HepG2 (cell line): Measurements from ENCODE around the gene MYO18A. TPM values are rescaled to one million over a fixed set of nuclear protein-coding genes. Genes with fewer than 3 reads are reported as not detected.

Experiments used
- ATAC-seq: fragments of 200-7000 bp; cut with Tn5 transposase; 3 replicates; pipeline ENCODE4 v1.9.1; 2020; ENCODE audit warnings: mild to moderate bottlenecking, moderate library complexity
- BruUV-seq: library from RNA; stranded (reverse); fragments of 400-500 nt; replicated peaks from 2 replicates; lab custom pipeline; 2021; lab: Mats Ljungman, UMichigan
- CTCF ChIA-PET: fragments of 300-600 bp; formaldehyde crosslinking; extraction: SDS; loops from one replicate; lab custom pipeline; 2021; ENCODE audit warnings: low total read pairs, inconsistent platforms, low intra/inter-chr PET ratio; lab: Yijun Ruan, JAX
- POLR2A ChIA-PET: fragments of 350-600 bp; sonication (Branson Sonifier 250); formaldehyde crosslinking; loops from one replicate; lab custom pipeline; 2020; ENCODE audit warnings: antibody characterized with exemption, inconsistent platforms; lab: Yijun Ruan, JAX
- DNase-seq: peaks from one replicate; pipeline ENCODE4 v3.0.0-alpha.2; 2015; ENCODE audit warnings: low spot score
- FAIRE-seq: peaks from 3 replicates; lab custom pipeline; 2011; peaks lifted over from hg19 to GRCh38; lab: Jason Lieb, UNC
- H2AFZ ChIP-seq: one replicate; pipeline ENCODE4 v1.6.1; 2011; ENCODE audit warnings: low read length, inconsistent platforms
- H3K27ac ChIP-seq: fragments of 300-600 bp; 3 replicates; pipeline ENCODE4 v1.8.0; 2011; ENCODE audit warnings: mixed run types, mild to moderate bottlenecking, mixed read lengths, low read length, inconsistent platforms; ENCODE audit not compliant: insufficient read depth; ENCODE audit errors: extremely low read length
- H3K27me3 ChIP-seq, 2 experiments: fragments of 200-600 bp in 1 of 2; 2 replicates in 1 of 2; 3 replicates in 1 of 2; pipeline versions ENCODE4 v1.6.0 to v1.8.0; 2011; ENCODE audit warnings: low read length in 2 of 2, mild to moderate bottlenecking in 2 of 2, moderate library complexity in 2 of 2, inconsistent platforms in 1 of 2; ENCODE audit not compliant: insufficient read depth in 2 of 2, control insufficient read depth in 1 of 2
- H3K36me3 ChIP-seq, 2 experiments: fragments of 200-600 bp in 1 of 2; replicated peaks in 1 of 2; 2 replicates in 1 of 2; 3 replicates in 1 of 2; pipeline versions ENCODE4 v1.5.1 to v1.8.0; 2011; ENCODE audit warnings: low read length in 2 of 2, inconsistent platforms in 1 of 2; ENCODE audit not compliant: insufficient read depth in 2 of 2, control insufficient read depth in 1 of 2
- H3K4me1 ChIP-seq: 2 replicates; pipeline ENCODE4 v1.5.1; 2012; ENCODE audit warnings: low read length, inconsistent platforms; ENCODE audit not compliant: insufficient read depth
- H3K4me2 ChIP-seq: 2 replicates; pipeline ENCODE4 v1.6.0; 2011; ENCODE audit warnings: low read depth, low read length, inconsistent platforms
- H3K4me3 ChIP-seq, 3 experiments: fragments of 200-600 bp in 1 of 3; sonication (generic), shearing (Covaris generic) in 1 of 3; replicated peaks in 1 of 3; 2 replicates each; pipeline ENCODE4 v1.5.1; 2011 to 2016; ENCODE audit warnings: low read length in 3 of 3, inconsistent platforms in 2 of 3, low read depth in 2 of 3, mild to moderate bottlenecking in 2 of 3, control low read depth in 1 of 3, mixed read lengths in 1 of 3; ENCODE audit not compliant: insufficient read depth in 1 of 3
- H3K79me2 ChIP-seq: one replicate; pipeline ENCODE4 v1.6.1; 2011; ENCODE audit warnings: low read length, inconsistent platforms; ENCODE audit not compliant: insufficient read depth
- H3K9ac ChIP-seq: 2 replicates; pipeline ENCODE4 v1.6.0; 2011; ENCODE audit warnings: mild to moderate bottlenecking, low read depth, low read length, inconsistent platforms; ENCODE audit not compliant: insufficient read depth
- H3K9me3 ChIP-seq: 2 replicates; pipeline ENCODE4 v1.5.1; 2012; ENCODE audit warnings: mild to moderate bottlenecking, low read length
- H4K20me1 ChIP-seq: 2 replicates; pipeline ENCODE4 v1.6.0; 2011; ENCODE audit warnings: inconsistent platforms, mild to moderate bottlenecking, low read length, moderate library complexity; ENCODE audit not compliant: insufficient read depth
- CTCF ChIP-seq: sonication (generic); formaldehyde crosslinking; IDR thresholded peaks from 2 replicates; pipeline ENCODE4 v1.5.0; 2020; ENCODE audit warnings: mild to moderate bottlenecking, missing genetic modification reagents, moderate library complexity
- ESRRA ChIP-seq: sonication (generic); formaldehyde crosslinking; IDR thresholded peaks from 2 replicates; pipeline ENCODE4 v1.5.1; 2020; ENCODE audit warnings: mild to moderate bottlenecking, low read depth, missing genetic modification reagents
- STAG1 ChIP-seq: sonication (generic); formaldehyde crosslinking; IDR thresholded peaks from 2 replicates; pipeline ENCODE4 v1.4.0; 2020; ENCODE audit warnings: missing genetic modification reagents
- ZC3H4 ChIP-seq: sonication (generic); formaldehyde crosslinking; IDR thresholded peaks from 2 replicates; pipeline ENCODE4 v1.4.0; 2020; ENCODE audit warnings: missing genetic modification reagents, borderline replicate concordance
- ZNF280B ChIP-seq: sonication (generic); formaldehyde crosslinking; IDR thresholded peaks from 2 replicates; pipeline ENCODE4 v1.5.0; 2020; ENCODE audit warnings: missing genetic modification reagents, mild to moderate bottlenecking, borderline replicate concordance
- ZNF432 ChIP-seq: sonication (generic); formaldehyde crosslinking; IDR thresholded peaks from 2 replicates; pipeline ENCODE4 v1.5.0; 2020; ENCODE audit warnings: missing genetic modification reagents, mild to moderate bottlenecking, borderline replicate concordance
- WGBS: methylation state at CpG from one replicate; pipeline ENCODE4 v1.1.6; 2017; ENCODE audit warnings: low lambda C conversion rate; 5-methylcytosine and 5-hydroxymethylcytosine counted together
- in situ Hi-C: cut with HindIII; loops from 2 replicates; pipeline ENCODE4 v1.10.0; 2017; ENCODE audit warnings: low pct_unique_long_range_greater_than_20kb; ENCODE audit not compliant: extremely low pct_ligation_motif_present
- intact Hi-C: fragments of 100-400 bp; cut with micrococcal nuclease; formaldehyde crosslinking; loops from one replicate; pipeline ENCODE4 v1.10.0; 2022; ENCODE audit not compliant: unreplicated experiment
- polyA plus RNA-seq, 8 experiments: library from polyadenylated mRNA; depleted of rRNA in 3 of 8; stranded (reverse) in 7 of 8; unstranded in 1 of 8; fragments of >200 nt; fragmentation: Illumina TruSeq in 4 of 8; extraction: Trizol in 4 of 8; gene quantifications; 2 replicates each; pipeline versions ENCODE4 v1.2.1 to v1.2.3, GENCODE V29; 2011 to 2016; ENCODE audit warnings: low read depth in 4 of 8, missing spikeins in 1 of 8, mixed read lengths in 1 of 8; ENCODE audit not compliant: insufficient read depth in 1 of 8
- total RNA-seq, 5 experiments: library from RNA; depleted of rRNA; stranded (reverse); fragments of >200 nt; fragmentation: Illumina TruSeq; extraction: Trizol; gene quantifications; 2 replicates each; pipeline ENCODE4 v1.2.3, GENCODE V29; 2016; ENCODE audit warnings: low read depth in 1 of 5

Gene MYO18A
- total and polyA plus RNA-seq, 2 of the 13 experiments (the other 11 are each of a cell fraction or from before 2014, with no cell fraction given) = 16.8 to 24.8 TPM

GRCh38 chr17:29036584-29036983 lies 143.6 kb downstream of the MYO18A start:
- in situ Hi-C loops (no loop called here), intact Hi-C loops (no loop called here)
- Histone ChIP-seq H3K79me2 (no peaks in the 10 kb centered on the region), H3K4me2 (no peak overlapping the region), H4K20me1 (no peaks in the 10 kb centered on the region), H3K4me1 (peaks cover 32% of the 10 kb centered on the region), H3K9me3 (peaks cover 10% of the 10 kb centered on the region; the same call in 1 of the 2 replicates), H3K36me3 (no peaks in the 10 kb centered on the region), H3K9ac (no peak overlapping the region), H2AFZ (no peak overlapping the region), H3K4me3 (no peak overlapping the region), H3K27ac (no peak overlapping the region), H3K27me3 (peaks cover 2 to 35% of the 10 kb centered on the region in 2 experiments; a peak in 4 of 5 replicates)
- FAIRE-seq = no peak
- TF ChIP-seq ZNF432 (no peak), ZC3H4 (CRISPR knock-in tag) (no peak), STAG1 (CRISPR knock-in tag) (peak; percentile 42), ESRRA (CRISPR knock-in tag) (no peak), ZNF280B (no peak), CTCF (CRISPR knock-in tag) (peak; percentile 35)
- ChIA-PET CTCF (no interaction called here), POLR2A (no interaction called here)
- WGBS = 21% methylated on average over 5 of the region's 5 CpGs
- peak; percentile 62 for ATAC-seq
- BruUV-seq = no TSS peak
- DNase-seq = no peak
